Kasumi-1 (cell line): ENCODE data around the gene MAD1L1.
"Not testable (repeated sequence)": the region's sequence is repeated elsewhere in the genome, so short reads cannot be mapped to it uniquely, and the experiment has no call there.

ENCODE experiments used
- DNase-seq, 2 experiments: peaks; one replicate each; lab custom pipeline; 2025; lab: John Stamatoyannopoulos, UW

The MAD1L1 gene

GRCh38 chr7:2002561-2003450, 229.9 kb downstream of the MAD1L1 start:
- DNase-seq: no peak

- DNase-seq: no peak
Observed at GRCh38 chr7:2001601-2002442, 230.9 kb downstream of the MAD1L1 start.

- no peak for DNase-seq
Observed at GRCh38 chr7:2000746-2001321, 231.9 kb downstream of the MAD1L1 start.

- DNase-seq: no peak
Observed at GRCh38 chr7:2000153-2000687, 232.5 kb downstream of the MAD1L1 start.

GRCh38 chr7:1999278-1999984, 233.3 kb downstream of the MAD1L1 start:
- DNase-seq: no peak

- no peak for DNase-seq
Observed at GRCh38 chr7:1998146-1998545, 234.6 kb downstream of the MAD1L1 start.

GRCh38 chr7:1997537-1998076, 235.1 kb downstream of the MAD1L1 start:
- DNase-seq: no peak

GRCh38 chr7:1996816-1997215, 235.9 kb downstream of the MAD1L1 start:
- no peak for DNase-seq

GRCh38 chr7:1995911-1996420, 236.8 kb downstream of the MAD1L1 start:
- not testable (repeated sequence) for DNase-seq

- no peak for DNase-seq
Observed at GRCh38 chr7:1995426-1995825, 237.3 kb downstream of the MAD1L1 start.

GRCh38 chr7:1994931-1995330, 237.8 kb downstream of the MAD1L1 start:
- DNase-seq: no peak

- no peak for DNase-seq
Observed at GRCh38 chr7:1993776-1994740, 238.7 kb downstream of the MAD1L1 start.

- DNase-seq: no peak
Observed at GRCh38 chr7:1993031-1993695, 239.6 kb downstream of the MAD1L1 start.

- DNase-seq: no peak
Observed at GRCh38 chr7:1992554-1992953, 240.2 kb downstream of the MAD1L1 start.

- DNase-seq: no peak
Observed at GRCh38 chr7:1990001-1990670, 242.6 kb downstream of the MAD1L1 start.

- no peak for DNase-seq
Observed at GRCh38 chr7:1989049-1989860, 243.5 kb downstream of the MAD1L1 start.

GRCh38 chr7:1988533-1988930, 244.2 kb downstream of the MAD1L1 start:
- no peak for DNase-seq
